GM12878 (cell line): ENCODE data around the gene CCDC106. TPM values are rescaled to one million over a fixed set of nuclear protein-coding genes. Genes with fewer than 3 reads are reported as not detected.

Source experiments
- ESRRA ChIP-seq: IDR thresholded peaks from 2 replicates; pipeline ENCODE4 v1.6.1; 2012; ENCODE audit warnings: mild to moderate bottlenecking, low read length, improper control_type of control experiment
- IKZF1 ChIP-seq: fragments of 450-650 bp; conservative IDR thresholded peaks from 2 replicates; pipeline ENCODE4 v1.6.1; 2017; ENCODE audit warnings: antibody characterized with exemption, mild to moderate bottlenecking
- NR2C1 ChIP-seq: fragments of 450-650 bp; IDR thresholded peaks from 2 replicates; pipeline ENCODE4 v1.6.1; 2017; ENCODE audit warnings: antibody characterized with exemption, mild to moderate bottlenecking, moderate library complexity
- NR2F1 ChIP-seq: fragments of 450-650 bp; conservative IDR thresholded peaks from 2 replicates; pipeline ENCODE4 v1.6.1; 2017; ENCODE audit warnings: mild to moderate bottlenecking
- PAX5 ChIP-seq: IDR thresholded peaks from 2 replicates; pipeline ENCODE4 v1.6.1; 2011; ENCODE audit warnings: low read depth, low read length, borderline replicate concordance
- RCOR1 ChIP-seq: conservative IDR thresholded peaks from 2 replicates; pipeline ENCODE4 v1.6.1; 2012; ENCODE audit warnings: low read depth, low read length, improper control_type of control experiment
- SP1 ChIP-seq: IDR thresholded peaks from one replicate; pipeline ENCODE4 v1.6.1; 2011; ENCODE audit warnings: low read depth, low read length
- TBL1XR1 ChIP-seq: IDR thresholded peaks from 2 replicates; pipeline ENCODE4 v1.6.1; 2012; ENCODE audit warnings: low read depth, low read length, improper control_type of control experiment
- ZNF207 ChIP-seq: fragments of 450-650 bp; IDR thresholded peaks from 2 replicates; pipeline ENCODE4 v1.6.1; 2014; ENCODE audit warnings: antibody characterized with exemption, mild to moderate bottlenecking, borderline replicate concordance
- polyA plus RNA-seq, 11 experiments: library from polyadenylated mRNA; depleted of rRNA in 4 of 11; unstranded in 6 of 11; stranded (reverse) in 5 of 11; fragments of >200 nt; fragmentation: Nextera tagmentation in 4 of 11; fragmentation: Illumina TruSeq in 1 of 11; extraction: Ambion mirVana in 4 of 11; extraction: Trizol in 1 of 11; gene quantifications; 1 replicate in 1 of 11; 2 replicates in 10 of 11; pipeline versions ENCODE4 v1.2.1 to v1.2.3, GENCODE V29; 2011 to 2016; ENCODE audit warnings: inconsistent platforms in 2 of 11, missing spikeins in 2 of 11, low read depth in 1 of 11
- total RNA-seq, 4 experiments: library from RNA; depleted of rRNA in 3 of 4; stranded (reverse); fragments of >200 nt in 3 of 4; fragmentation: Illumina TruSeq in 1 of 4; extraction: Trizol in 1 of 4; gene quantifications; 2 replicates each; pipeline versions ENCODE4 v1.2.1 to v1.2.3, GENCODE V29; 2013 to 2021
- TF ChIP-seq, protein P1 (sequence below): fragments of 450-650 bp; IDR thresholded peaks from 2 replicates; pipeline ENCODE4 v1.6.1; 2016; ENCODE audit warnings: mild to moderate bottlenecking, moderate library complexity, borderline replicate concordance
- TF ChIP-seq, protein P2 (sequence below): fragments of 450-650 bp; IDR thresholded peaks from 2 replicates; pipeline ENCODE4 v1.6.1; 2017; ENCODE audit warnings: borderline replicate concordance
- TF ChIP-seq, protein P3 (sequence below): IDR thresholded peaks from 2 replicates; pipeline ENCODE4 v1.6.1; 2012; ENCODE audit warnings: mild to moderate bottlenecking, low read depth, low read length
- TF ChIP-seq, protein P4 (sequence below): fragments of 450-650 bp; IDR thresholded peaks from 2 replicates; pipeline ENCODE4 v1.6.1; 2017; ENCODE audit warnings: mild to moderate bottlenecking
- TF ChIP-seq, protein P5 (sequence below): fragments of 450-650 bp; formaldehyde crosslinking; IDR thresholded peaks from 2 replicates; pipeline ENCODE4 v1.4.0; 2020; ENCODE audit warnings: mild to moderate bottlenecking, moderate library complexity

CCDC106 gene
- total and polyA plus RNA-seq, 10 of the 15 experiments (the other 5 are each of a cell fraction or from before 2014, with no cell fraction given): 0.04 to 35.9 (median 19.8) TPM

DNA sequence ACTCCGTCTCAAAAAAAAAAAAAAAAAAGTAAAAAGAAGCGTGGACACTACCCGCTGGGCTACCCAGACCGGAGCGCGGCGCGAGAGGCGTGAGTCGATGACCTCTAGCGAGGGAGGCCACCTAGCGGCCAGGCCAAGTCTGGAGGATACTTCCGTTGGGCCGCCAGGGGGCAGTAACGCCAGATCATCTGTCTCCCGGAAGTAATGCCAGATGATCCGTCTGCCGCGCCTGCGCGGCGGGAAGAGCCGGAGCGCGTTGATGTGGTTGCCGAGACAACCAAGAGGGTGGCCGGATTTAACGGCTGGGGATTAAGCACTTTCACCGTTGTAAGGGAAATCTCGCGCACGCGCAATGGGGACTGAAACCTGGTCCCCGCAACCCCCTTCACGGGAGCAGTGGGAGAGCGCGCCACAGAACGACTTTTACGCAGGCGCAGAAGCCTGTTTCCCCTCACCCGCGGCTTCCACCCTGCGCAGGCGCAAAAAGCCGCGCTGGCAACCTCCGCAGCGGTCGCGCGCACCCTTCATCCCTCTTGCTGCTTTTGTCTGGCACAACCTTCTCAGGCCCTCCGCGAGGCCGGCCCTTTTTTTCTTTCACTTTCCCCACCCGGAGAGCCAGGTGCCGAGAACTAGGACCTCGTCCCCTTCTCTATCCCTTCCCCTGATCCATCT is 5.8 kb downstream of the CCDC106 start (continued):
- TF ChIP-seq, protein P1, sequence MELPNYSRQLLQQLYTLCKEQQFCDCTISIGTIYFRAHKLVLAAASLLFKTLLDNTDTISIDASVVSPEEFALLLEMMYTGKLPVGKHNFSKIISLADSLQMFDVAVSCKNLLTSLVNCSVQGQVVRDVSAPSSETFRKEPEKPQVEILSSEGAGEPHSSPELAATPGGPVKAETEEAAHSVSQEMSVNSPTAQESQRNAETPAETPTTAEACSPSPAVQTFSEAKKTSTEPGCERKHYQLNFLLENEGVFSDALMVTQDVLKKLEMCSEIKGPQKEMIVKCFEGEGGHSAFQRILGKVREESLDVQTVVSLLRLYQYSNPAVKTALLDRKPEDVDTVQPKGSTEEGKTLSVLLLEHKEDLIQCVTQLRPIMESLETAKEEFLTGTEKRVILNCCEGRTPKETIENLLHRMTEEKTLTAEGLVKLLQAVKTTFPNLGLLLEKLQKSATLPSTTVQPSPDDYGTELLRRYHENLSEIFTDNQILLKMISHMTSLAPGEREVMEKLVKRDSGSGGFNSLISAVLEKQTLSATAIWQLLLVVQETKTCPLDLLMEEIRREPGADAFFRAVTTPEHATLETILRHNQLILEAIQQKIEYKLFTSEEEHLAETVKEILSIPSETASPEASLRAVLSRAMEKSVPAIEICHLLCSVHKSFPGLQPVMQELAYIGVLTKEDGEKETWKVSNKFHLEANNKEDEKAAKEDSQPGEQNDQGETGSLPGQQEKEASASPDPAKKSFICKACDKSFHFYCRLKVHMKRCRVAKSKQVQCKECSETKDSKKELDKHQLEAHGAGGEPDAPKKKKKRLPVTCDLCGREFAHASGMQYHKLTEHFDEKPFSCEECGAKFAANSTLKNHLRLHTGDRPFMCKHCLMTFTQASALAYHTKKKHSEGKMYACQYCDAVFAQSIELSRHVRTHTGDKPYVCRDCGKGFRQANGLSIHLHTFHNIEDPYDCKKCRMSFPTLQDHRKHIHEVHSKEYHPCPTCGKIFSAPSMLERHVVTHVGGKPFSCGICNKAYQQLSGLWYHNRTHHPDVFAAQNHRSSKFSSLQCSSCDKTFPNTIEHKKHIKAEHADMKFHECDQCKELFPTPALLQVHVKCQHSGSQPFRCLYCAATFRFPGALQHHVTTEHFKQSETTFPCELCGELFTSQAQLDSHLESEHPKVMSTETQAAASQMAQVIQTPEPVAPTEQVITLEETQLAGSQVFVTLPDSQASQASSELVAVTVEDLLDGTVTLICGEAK: peak; percentile 83; the same call in 1 of the 2 replicates
- TF ChIP-seq, protein P2, sequence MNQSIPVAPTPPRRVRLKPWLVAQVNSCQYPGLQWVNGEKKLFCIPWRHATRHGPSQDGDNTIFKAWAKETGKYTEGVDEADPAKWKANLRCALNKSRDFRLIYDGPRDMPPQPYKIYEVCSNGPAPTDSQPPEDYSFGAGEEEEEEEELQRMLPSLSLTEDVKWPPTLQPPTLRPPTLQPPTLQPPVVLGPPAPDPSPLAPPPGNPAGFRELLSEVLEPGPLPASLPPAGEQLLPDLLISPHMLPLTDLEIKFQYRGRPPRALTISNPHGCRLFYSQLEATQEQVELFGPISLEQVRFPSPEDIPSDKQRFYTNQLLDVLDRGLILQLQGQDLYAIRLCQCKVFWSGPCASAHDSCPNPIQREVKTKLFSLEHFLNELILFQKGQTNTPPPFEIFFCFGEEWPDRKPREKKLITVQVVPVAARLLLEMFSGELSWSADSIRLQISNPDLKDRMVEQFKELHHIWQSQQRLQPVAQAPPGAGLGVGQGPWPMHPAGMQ: no peak
- TF ChIP-seq NR2F1: peak; percentile 89
- peak; percentile 82 for TF ChIP-seq ZNF207
- TF ChIP-seq, protein P3, sequence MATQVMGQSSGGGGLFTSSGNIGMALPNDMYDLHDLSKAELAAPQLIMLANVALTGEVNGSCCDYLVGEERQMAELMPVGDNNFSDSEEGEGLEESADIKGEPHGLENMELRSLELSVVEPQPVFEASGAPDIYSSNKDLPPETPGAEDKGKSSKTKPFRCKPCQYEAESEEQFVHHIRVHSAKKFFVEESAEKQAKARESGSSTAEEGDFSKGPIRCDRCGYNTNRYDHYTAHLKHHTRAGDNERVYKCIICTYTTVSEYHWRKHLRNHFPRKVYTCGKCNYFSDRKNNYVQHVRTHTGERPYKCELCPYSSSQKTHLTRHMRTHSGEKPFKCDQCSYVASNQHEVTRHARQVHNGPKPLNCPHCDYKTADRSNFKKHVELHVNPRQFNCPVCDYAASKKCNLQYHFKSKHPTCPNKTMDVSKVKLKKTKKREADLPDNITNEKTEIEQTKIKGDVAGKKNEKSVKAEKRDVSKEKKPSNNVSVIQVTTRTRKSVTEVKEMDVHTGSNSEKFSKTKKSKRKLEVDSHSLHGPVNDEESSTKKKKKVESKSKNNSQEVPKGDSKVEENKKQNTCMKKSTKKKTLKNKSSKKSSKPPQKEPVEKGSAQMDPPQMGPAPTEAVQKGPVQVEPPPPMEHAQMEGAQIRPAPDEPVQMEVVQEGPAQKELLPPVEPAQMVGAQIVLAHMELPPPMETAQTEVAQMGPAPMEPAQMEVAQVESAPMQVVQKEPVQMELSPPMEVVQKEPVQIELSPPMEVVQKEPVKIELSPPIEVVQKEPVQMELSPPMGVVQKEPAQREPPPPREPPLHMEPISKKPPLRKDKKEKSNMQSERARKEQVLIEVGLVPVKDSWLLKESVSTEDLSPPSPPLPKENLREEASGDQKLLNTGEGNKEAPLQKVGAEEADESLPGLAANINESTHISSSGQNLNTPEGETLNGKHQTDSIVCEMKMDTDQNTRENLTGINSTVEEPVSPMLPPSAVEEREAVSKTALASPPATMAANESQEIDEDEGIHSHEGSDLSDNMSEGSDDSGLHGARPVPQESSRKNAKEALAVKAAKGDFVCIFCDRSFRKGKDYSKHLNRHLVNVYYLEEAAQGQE: no peak
- TF ChIP-seq PAX5: peak; percentile 51; the same call in 1 of the 2 replicates
- no peak for TF ChIP-seq ESRRA
- TF ChIP-seq, protein P4, sequence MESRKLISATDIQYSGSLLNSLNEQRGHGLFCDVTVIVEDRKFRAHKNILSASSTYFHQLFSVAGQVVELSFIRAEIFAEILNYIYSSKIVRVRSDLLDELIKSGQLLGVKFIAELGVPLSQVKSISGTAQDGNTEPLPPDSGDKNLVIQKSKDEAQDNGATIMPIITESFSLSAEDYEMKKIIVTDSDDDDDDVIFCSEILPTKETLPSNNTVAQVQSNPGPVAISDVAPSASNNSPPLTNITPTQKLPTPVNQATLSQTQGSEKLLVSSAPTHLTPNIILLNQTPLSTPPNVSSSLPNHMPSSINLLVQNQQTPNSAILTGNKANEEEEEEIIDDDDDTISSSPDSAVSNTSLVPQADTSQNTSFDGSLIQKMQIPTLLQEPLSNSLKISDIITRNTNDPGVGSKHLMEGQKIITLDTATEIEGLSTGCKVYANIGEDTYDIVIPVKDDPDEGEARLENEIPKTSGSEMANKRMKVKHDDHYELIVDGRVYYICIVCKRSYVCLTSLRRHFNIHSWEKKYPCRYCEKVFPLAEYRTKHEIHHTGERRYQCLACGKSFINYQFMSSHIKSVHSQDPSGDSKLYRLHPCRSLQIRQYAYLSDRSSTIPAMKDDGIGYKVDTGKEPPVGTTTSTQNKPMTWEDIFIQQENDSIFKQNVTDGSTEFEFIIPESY: peak; percentile 80; the same call in 1 of the 2 replicates
- TF ChIP-seq IKZF1: peak; percentile 84
- no peak for TF ChIP-seq RCOR1
- peak; percentile 64 for TF ChIP-seq SP1
- TF ChIP-seq TBL1XR1: 0 out of 2 replicates have a peak, but pooled peaks have one; percentile 63
- peak; percentile 82 for TF ChIP-seq NR2C1
- TF ChIP-seq, protein P5, sequence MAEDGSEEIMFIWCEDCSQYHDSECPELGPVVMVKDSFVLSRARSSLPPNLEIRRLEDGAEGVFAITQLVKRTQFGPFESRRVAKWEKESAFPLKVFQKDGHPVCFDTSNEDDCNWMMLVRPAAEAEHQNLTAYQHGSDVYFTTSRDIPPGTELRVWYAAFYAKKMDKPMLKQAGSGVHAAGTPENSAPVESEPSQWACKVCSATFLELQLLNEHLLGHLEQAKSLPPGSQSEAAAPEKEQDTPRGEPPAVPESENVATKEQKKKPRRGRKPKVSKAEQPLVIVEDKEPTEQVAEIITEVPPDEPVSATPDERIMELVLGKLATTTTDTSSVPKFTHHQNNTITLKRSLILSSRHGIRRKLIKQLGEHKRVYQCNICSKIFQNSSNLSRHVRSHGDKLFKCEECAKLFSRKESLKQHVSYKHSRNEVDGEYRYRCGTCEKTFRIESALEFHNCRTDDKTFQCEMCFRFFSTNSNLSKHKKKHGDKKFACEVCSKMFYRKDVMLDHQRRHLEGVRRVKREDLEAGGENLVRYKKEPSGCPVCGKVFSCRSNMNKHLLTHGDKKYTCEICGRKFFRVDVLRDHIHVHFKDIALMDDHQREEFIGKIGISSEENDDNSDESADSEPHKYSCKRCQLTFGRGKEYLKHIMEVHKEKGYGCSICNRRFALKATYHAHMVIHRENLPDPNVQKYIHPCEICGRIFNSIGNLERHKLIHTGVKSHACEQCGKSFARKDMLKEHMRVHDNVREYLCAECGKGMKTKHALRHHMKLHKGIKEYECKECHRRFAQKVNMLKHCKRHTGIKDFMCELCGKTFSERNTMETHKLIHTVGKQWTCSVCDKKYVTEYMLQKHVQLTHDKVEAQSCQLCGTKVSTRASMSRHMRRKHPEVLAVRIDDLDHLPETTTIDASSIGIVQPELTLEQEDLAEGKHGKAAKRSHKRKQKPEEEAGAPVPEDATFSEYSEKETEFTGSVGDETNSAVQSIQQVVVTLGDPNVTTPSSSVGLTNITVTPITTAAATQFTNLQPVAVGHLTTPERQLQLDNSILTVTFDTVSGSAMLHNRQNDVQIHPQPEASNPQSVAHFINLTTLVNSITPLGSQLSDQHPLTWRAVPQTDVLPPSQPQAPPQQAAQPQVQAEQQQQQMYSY (CRISPR knock-in tag): no peak
